ENCODE measurements around the gene KIAA0753.

KIAA0753 gene

GRCh38 chr17:6640536-6641246, at the start of gene KIAA0753, which contains the start of gene TXNDC17:
Gene KIAA0753 (minus strand): TSS chr17:6640711. CDS start chr17:6635103, 5,608 bp downstream.
Gene TXNDC17 (plus strand): TSS chr17:6641060. CDS start chr17:6641083, 23 bp downstream.
- DNase-seq, result peak; percentile 97

GRCh38 chr17:6688944-6689343, 48.4 kb upstream of the KIAA0753 start:
- no peak for DNase-seq

GRCh38 chr17:6686026-6686425, 45.5 kb upstream of the KIAA0753 start:
- DNase-seq, result no peak

GRCh38 chr17:6684881-6685767, 44.6 kb upstream of the KIAA0753 start:
- no peak for DNase-seq

- DNase-seq, result no peak
Observed at GRCh38 chr17:6684460-6684783, 43.9 kb upstream of the KIAA0753 start.

- DNase-seq, result no peak
Observed at GRCh38 chr17:6683730-6684459, 43.4 kb upstream of the KIAA0753 start.

GRCh38 chr17:6683081-6683684, 42.7 kb upstream of the KIAA0753 start:
- no peak for DNase-seq

- DNase-seq, result no peak
Observed at GRCh38 chr17:6682339-6682738, 41.8 kb upstream of the KIAA0753 start.

GRCh38 chr17:6681671-6682070, 41.2 kb upstream of the KIAA0753 start:
- DNase-seq, result no peak

GRCh38 chr17:6681176-6681575, 40.7 kb upstream of the KIAA0753 start:
- no peak for DNase-seq

GRCh38 chr17:6679241-6679640, 38.7 kb upstream of the KIAA0753 start:
- DNase-seq, result no peak

GRCh38 chr17:6677946-6678345, 37.4 kb upstream of the KIAA0753 start:
- no peak for DNase-seq

GRCh38 chr17:6677158-6677831, 36.8 kb upstream of the KIAA0753 start:
- peak; percentile 31 for DNase-seq

- no peak for DNase-seq
Observed at GRCh38 chr17:6676802-6677157, 36.3 kb upstream of the KIAA0753 start.

- no peak for DNase-seq
Observed at GRCh38 chr17:6675201-6675825, 34.8 kb upstream of the KIAA0753 start.

GRCh38 chr17:6674586-6674985, 34.1 kb upstream of the KIAA0753 start:
- DNase-seq, result no peak

- DNase-seq, result no peak
Observed at GRCh38 chr17:6671431-6671830, 30.9 kb upstream of the KIAA0753 start.

GRCh38 chr17:6670999-6671398, 30.5 kb upstream of the KIAA0753 start:
- no peak for DNase-seq

GRCh38 chr17:6670571-6670970, 30.1 kb upstream of the KIAA0753 start:
- no peak for DNase-seq

- no peak for DNase-seq
Observed at GRCh38 chr17:6669479-6670212, 29.1 kb upstream of the KIAA0753 start.

GRCh38 chr17:6668727-6669425, 28.4 kb upstream of the KIAA0753 start:
- DNase-seq, result no peak
